PFSK-1 (cell line): ENCODE data around the gene GFER.

ENCODE experiments used
- FOXP2 ChIP-seq: optimal IDR thresholded peaks from 2 replicates; pipeline ENCODE3; 2011; ENCODE audit warnings: borderline replicate concordance, control low read depth, inconsistent platforms; ENCODE audit not compliant: insufficient read depth; ENCODE audit errors: extremely low read length, extremely low read depth
- POLR2AphosphoS5 ChIP-seq: IDR thresholded peaks from 2 replicates; pipeline ENCODE4 v1.6.1; 2012; ENCODE audit warnings: low read depth, mild to moderate bottlenecking, control low read depth, low read length, moderate library complexity
- REST ChIP-seq, 2 experiments: IDR thresholded peaks; 2 replicates each; pipeline versions ENCODE4 v1.6.1 to v1.8.0; 2011 to 2012; ENCODE audit warnings: low read depth in 2 of 2, low read length in 2 of 2, control low read depth in 1 of 2, inconsistent platforms in 1 of 2, mild to moderate bottlenecking in 1 of 2, moderate library complexity in 1 of 2; ENCODE audit not compliant: insufficient read depth in 1 of 2
- SIN3A ChIP-seq: IDR thresholded peaks from 2 replicates; pipeline ENCODE4 v1.6.1; 2012; ENCODE audit warnings: mild to moderate bottlenecking, low read length, moderate library complexity, borderline replicate concordance; ENCODE audit not compliant: insufficient read depth
- TAF1 ChIP-seq: IDR thresholded peaks from 2 replicates; pipeline ENCODE4 v1.6.1; 2012; ENCODE audit warnings: low read length, control low read depth, borderline replicate concordance; ENCODE audit not compliant: insufficient read depth

Gene GFER

DNA sequence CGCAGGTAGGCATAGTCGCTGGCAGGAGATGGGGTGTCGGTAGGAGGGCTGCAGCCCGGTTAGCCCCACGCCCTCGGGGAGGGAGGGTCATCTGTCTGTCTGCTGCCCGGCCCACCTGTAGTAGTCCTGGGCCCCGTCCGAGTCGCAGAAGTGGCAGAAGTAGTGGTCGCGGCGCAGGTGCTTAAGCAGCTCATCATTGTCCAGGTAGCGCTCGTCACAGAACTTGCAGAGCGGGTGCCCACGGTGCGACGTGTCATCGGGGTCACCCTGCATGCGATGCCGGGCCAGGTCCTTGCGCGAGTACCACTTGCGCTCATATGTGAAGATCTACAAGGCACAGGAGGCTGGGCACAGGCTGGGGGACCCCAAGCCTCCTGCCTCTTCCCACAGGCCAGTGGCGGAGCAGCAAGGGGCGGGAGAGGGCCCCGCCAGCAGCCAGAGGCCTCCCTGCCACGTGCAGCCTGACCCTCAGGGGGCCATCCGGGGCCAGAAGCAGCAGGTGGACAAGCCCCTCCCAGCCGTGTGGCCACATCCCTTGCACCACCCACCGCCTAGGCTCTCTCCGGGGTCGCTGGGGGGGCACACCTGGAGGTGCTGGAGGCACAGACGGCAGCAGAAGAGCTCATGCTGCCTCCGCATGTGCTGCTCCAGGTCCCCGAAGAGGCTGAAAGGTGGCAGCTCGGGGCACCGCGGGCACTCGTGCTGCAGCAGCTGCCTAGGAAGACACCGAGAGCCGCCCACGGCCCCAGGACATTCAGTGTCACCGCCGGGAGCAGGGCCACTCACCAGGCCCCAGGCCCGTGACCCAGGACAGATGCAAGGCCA is 18.6 kb downstream of the GFER start:
- TF ChIP-seq SIN3A (no peak), POLR2AphosphoS5 (no peak), TAF1 (no peak), FOXP2 (no peak), REST (IDR thresholded peaks at IDR 0.05; ENCODE audit: insufficient read depth in 1 of 2, low read depth in 2 of 2, low read length in 2 of 2) (no peak)

GRCh38 chr16:2003231-2003826 is 19.3 kb downstream of the GFER start:
- TF ChIP-seq REST (IDR thresholded peaks at IDR 0.05; ENCODE audit: insufficient read depth in 1 of 2, low read depth in 2 of 2, low read length in 2 of 2) (no peak), FOXP2 (no peak), TAF1 (no peak)

- no peak for TF ChIP-seq REST (IDR thresholded peaks at IDR 0.05; ENCODE audit: insufficient read depth in 1 of 2, low read depth in 2 of 2, low read length in 2 of 2)
- no peak for TF ChIP-seq POLR2AphosphoS5
- no peak for TF ChIP-seq FOXP2
- no peak for TF ChIP-seq TAF1
- no peak for TF ChIP-seq SIN3A
Measured at GRCh38 chr16:2003827-2004641, 20.0 kb downstream of the GFER start.

GRCh38 chr16:2004795-2005517 is 21.0 kb downstream of the GFER start:
- no peak for TF ChIP-seq TAF1
- TF ChIP-seq REST (IDR thresholded peaks at IDR 0.05; ENCODE audit: insufficient read depth in 1 of 2, low read depth in 2 of 2, low read length in 2 of 2): no peak
- no peak for TF ChIP-seq SIN3A
- no peak for TF ChIP-seq POLR2AphosphoS5
- no peak for TF ChIP-seq FOXP2
